GM12874 (cell line): ENCODE results near the gene BNC1.

Source experiments
- CTCF ChIP-seq: IDR thresholded peaks from 2 replicates; pipeline ENCODE4 v1.5.1; 2011; ENCODE audit warnings: low read depth, mild to moderate bottlenecking, control low read depth, low read length, moderate library complexity; ENCODE audit not compliant: insufficient read depth

BNC1 gene

GRCh38 chr15:83320404-83320803 is 35.9 kb upstream of the BNC1 start:
- TF ChIP-seq CTCF, result no peak

- no peak for TF ChIP-seq CTCF
Observed at GRCh38 chr15:83319771-83320170, 35.3 kb upstream of the BNC1 start.

DNA sequence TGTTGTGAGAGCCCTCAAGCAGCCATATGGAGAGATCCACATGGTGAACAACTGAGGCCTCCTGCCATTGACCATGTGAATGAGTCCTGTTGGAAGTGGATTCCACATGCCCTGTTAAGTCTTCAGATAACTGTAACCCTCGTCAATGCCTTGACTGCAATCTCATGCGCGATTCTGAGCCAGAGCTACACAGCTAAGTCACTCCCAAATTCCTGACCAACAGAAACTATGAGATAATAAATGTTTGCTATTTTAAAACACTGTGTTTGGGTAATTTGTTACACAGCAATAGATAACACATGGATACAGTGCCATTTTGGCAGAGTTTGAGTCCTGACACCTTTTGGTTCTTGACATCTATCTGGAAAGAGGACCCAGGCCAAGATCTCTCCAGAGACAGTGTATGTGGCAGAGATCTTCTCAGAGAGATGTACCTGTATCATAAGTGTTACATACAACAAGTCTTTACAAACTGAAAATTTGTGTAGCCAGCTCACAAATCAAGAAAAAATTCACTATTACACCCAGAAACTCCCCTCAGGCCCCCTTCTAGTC is 34.5 kb upstream of the BNC1 start:
- no peak for TF ChIP-seq CTCF

GRCh38 chr15:83318036-83318435 is 33.6 kb upstream of the BNC1 start:
- TF ChIP-seq CTCF, result no peak

GRCh38 chr15:83312071-83312470 is 27.6 kb upstream of the BNC1 start:
- TF ChIP-seq CTCF, result no peak

DNA sequence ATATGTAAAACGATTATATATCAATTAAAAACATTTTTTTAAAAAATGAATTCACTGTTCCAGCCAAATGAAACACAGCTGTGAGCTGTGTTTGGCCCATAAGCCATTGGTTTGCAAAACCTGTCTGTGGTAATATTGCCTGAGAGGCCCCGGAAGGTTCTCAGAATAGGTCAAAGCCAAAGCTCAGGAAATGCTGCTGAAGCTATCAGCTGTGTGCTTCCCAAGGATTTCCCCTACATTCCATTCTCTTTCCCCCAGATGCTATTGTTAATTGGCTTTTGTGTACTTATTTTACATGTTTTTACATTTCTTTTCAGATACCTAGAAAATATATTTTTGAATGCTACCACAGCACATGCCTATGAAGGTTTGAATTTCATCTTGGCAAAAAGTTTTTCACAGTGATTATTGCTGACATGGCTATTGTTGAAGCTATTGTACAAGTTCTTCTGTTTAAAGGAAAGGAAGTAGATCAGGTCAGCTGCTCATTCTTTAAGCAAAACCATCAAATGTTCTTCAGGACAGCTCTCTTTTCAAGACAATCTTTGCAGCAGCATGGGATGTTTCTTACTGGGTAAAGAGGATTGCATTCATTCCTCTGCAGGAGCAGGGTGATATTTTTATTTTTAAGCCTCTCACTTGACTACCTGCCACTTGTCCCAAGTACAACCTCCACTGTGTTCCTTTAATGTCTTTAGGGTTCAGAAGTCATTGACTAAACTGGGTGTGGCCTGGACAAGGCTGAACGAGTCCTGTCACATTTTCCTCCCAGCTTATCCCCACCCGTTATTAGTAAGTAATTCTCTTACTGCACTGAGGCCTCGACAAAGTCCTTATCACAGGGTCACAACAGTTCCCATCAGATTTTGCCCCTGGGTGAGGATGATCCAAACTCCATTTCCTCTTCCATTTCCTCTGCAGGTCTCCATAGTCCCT is 26.3 kb upstream of the BNC1 start:
- no peak for TF ChIP-seq CTCF

DNA sequence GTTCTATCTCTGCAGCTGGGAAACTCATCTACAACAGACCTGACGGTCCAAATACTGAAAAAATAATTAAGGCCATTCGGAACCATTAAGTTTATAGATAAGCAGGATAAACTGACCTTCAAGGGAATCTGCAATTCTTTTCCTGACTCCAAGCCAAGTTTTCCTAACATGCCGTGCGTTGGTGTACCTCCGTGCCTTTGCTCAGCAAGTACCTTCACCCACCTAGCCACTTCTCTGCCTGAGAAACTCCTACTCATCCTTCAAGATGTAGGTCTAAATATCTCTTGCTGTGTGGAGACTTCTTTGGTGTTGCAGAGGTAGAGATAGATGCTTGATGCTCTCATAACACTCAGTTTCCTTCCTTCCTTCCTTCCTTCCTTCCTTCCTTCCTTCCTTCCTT is 24.2 kb upstream of the BNC1 start:
- no peak for TF ChIP-seq CTCF
